ENCODE measurements around the gene GIMAP7. TPM values are rescaled to one million over a fixed set of nuclear protein-coding genes. Genes with fewer than 3 reads are reported as not detected.

The GIMAP7 gene
- total RNA-seq, 5 donors from 2014 or later (not counting 1 experiment from before 2014, with no cell fraction given) = 76.8 to 430 (median 392) TPM

DNA sequence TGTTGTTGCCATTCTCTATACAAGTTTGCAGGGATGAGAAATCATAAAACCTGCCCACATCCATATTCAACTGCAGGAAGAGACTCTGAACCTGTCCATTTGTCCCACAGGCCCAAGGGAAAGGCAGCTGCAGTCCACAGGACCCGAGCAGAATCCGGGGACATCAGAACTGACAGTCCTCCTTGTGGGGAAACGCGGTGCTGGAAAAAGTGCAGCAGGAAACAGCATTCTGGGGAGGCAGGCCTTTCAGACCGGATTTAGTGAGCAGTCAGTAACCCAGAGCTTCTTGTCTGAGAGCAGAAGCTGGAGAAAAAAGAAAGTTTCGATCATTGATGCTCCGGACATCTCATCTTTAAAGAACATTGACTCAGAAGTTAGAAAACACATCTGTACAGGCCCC is 40.8 kb upstream of the GIMAP7 start:
- Mint-ChIP-seq H3K27me3 (no peaks in the 10 kb centered on the region), H3K9me3 (peaks cover 0 to 8% (median 2%) of the 10 kb centered on the region in 3 donors), H3K27ac (peak overlapping the region; percentile 65 to 80), H3K4me1 (peaks cover 83 to 93% (median 89%) of the 10 kb centered on the region in 3 donors), H3K4me3 (peak overlapping the region in 1 of 3 donors; percentile 24), H3K36me3 (peaks cover 92% of the 10 kb centered on the region)
- DNase-seq = no peak
- Histone ChIP-seq H3K4me3 (ENCODE audit: control insufficient read depth in 1 of 2, extremely low read depth in 1 of 2, low read length in 1 of 2) (no peak overlapping the region), H3K27ac (ENCODE audit: low read length) (peak overlapping the region; percentile 39), H3K9me3 (no peaks in the 10 kb centered on the region), H3K27me3 (replicated peaks in 1 of 2; ENCODE audit: control insufficient read depth in 2 of 2, extremely low read depth in 1 of 2, insufficient read depth in 2 of 2, low read length in 1 of 2) (no peaks in the 10 kb centered on the region), H3K4me1 (ENCODE audit: control insufficient read depth in 1 of 2, extremely low read depth in 1 of 2, insufficient read depth in 2 of 2, low read length in 2 of 2) (peaks cover 39 to 45% of the 10 kb centered on the region in 2 experiments), H3K36me3 (ENCODE audit: control insufficient read depth in 2 of 2, extremely low read depth in 1 of 2, insufficient read depth in 1 of 2, low read length in 1 of 2) (peaks cover 26 to 82% of the 10 kb centered on the region in 2 donors)
- no peak for ATAC-seq (replicated peaks in 1 of 4)
- ChIA-PET POLR2A (interaction anchor here (0.6 to 0.9 kb wide), 2 partner anchors 9 kb away, joined by 3 read pairs; no protein-coding TSS in a partner anchor), CTCF (interaction anchor here in 1 of 2 donors (0.9 kb wide), 1 partner anchor 10 kb away, joined by 3 read pairs; no protein-coding TSS in a partner anchor)
- WGBS (ENCODE audit: insufficient coverage) = 91% methylated on average over 4 of the region's 7 CpGs

DNA sequence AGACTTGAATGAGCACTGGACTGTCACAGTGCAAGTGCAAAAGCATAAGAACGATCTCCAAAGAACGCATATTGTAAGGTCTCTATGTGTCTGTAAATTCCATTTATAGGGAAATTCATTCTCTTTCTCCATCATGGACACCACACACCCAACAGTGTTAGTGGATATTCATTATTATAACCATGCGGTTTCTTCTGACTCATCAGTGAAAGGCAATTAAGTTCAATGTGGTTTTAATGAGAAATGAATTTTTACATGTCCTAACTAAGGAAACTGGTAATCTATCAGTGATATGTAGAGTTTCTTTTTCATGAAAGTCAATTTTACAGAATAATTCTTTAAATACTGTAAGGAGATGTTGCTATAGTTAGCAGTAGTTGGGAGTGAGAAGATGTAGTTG is 38.4 kb upstream of the GIMAP7 start:
- no peak for DNase-seq
- peak overlapping the region; percentile 100 for H3K27ac Mint-ChIP-seq
- H3K4me3 ChIP-seq (ENCODE audit: control insufficient read depth in 1 of 2, extremely low read depth in 1 of 2, low read length in 1 of 2) = no peak overlapping the region

DNA sequence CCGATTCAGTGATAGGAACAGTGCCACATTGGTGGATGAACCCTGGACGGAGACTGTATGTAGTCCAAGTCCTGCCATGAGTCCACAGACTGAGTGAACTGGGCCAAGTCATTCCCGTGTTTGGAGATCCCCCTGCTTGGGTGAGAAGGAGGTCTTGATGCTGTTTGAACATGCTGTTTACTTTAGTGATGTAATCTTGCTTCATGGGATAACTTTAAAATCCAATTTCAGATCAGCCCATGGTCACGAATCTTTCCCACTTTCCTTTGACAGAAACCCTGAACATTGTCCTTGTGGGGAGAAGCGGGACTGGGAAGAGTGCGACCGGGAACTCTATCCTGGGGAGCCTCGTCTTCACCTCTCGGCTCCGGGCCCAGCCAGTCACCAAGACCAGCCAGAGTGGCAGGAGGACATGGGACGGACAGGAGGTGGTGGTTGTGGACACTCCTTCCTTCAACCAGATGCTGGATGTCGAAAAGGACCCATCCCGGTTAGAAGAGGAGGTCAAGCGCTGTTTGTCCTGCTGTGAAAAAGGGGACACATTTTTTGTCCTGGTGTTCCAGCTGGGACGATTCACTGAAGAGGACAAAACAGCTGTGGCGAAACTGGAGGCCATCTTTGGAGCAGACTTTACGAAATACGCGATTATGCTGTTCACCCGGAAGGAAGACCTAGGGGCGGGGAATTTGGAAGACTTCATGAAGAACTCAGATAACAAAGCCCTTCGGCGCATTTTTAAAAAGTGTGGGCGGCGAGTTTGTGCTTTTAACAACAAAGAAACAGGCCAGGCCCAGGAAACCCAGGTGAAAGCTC is 37.6 kb upstream of the GIMAP7 start:
- Histone ChIP-seq H3K36me3 (ENCODE audit: control insufficient read depth in 2 of 2, extremely low read depth in 1 of 2, insufficient read depth in 1 of 2, low read length in 1 of 2) (peaks cover 24 to 59% of the 10 kb centered on the region in 2 donors), H3K4me1 (ENCODE audit: control insufficient read depth in 1 of 2, extremely low read depth in 1 of 2, insufficient read depth in 2 of 2, low read length in 2 of 2) (peaks cover 61 to 63% of the 10 kb centered on the region in 2 experiments), H3K27me3 (replicated peaks in 1 of 2; ENCODE audit: control insufficient read depth in 2 of 2, extremely low read depth in 1 of 2, insufficient read depth in 2 of 2, low read length in 1 of 2) (no peaks in the 10 kb centered on the region), H3K9me3 (no peaks in the 10 kb centered on the region), H3K4me3 (ENCODE audit: control insufficient read depth in 1 of 2, extremely low read depth in 1 of 2, low read length in 1 of 2) (peak overlapping the region in 1 of 2 donors; percentile 23), H3K27ac (ENCODE audit: low read length) (peak overlapping the region; percentile 97)
- Mint-ChIP-seq H3K9me3 (peaks cover 0 to 8% (median 2%) of the 10 kb centered on the region in 3 donors), H3K4me1 (peaks cover 87 to 96% (median 93%) of the 10 kb centered on the region in 3 donors), H3K36me3 (peaks cover 65% of the 10 kb centered on the region), H3K27me3 (no peaks in the 10 kb centered on the region), H3K4me3 (peak overlapping the region in 2 of 3 donors; percentile 25 to 76), H3K27ac (peak overlapping the region; percentile 100)
- DNase-seq (peak in 4 of 35 experiments; percentile 24 to 38 (median 31)), ATAC-seq (replicated peaks in 1 of 4) (no peak)
- ChIA-PET POLR2A (no interaction called here), CTCF (interaction anchor here in 1 of 2 donors (0.5 kb wide), 1 partner anchor 147 kb away, joined by 4 read pairs; no protein-coding TSS in a partner anchor)
- 85% methylated on average over 13 of the region's 25 CpGs for WGBS (ENCODE audit: insufficient coverage)

More for the DNA sequence above, 38.4 kb upstream of the GIMAP7 start:
- peaks cover 0 to 8% (median 2%) of the 10 kb centered on the region in 3 donors for H3K9me3 Mint-ChIP-seq
- no peak for ATAC-seq (replicated peaks in 1 of 4)
- no peaks in the 10 kb centered on the region for H3K27me3 Mint-ChIP-seq
- CTCF ChIA-PET = no interaction called here
- H3K36me3 ChIP-seq (ENCODE audit: control insufficient read depth in 2 of 2, extremely low read depth in 1 of 2, insufficient read depth in 1 of 2, low read length in 1 of 2) = peaks cover 26 to 66% of the 10 kb centered on the region in 2 donors
- H3K4me1 ChIP-seq (ENCODE audit: control insufficient read depth in 1 of 2, extremely low read depth in 1 of 2, insufficient read depth in 2 of 2, low read length in 2 of 2) = peaks cover 54 to 57% of the 10 kb centered on the region in 2 experiments
- H3K36me3 Mint-ChIP-seq = peaks cover 71% of the 10 kb centered on the region
- peaks cover 86 to 93% (median 90%) of the 10 kb centered on the region in 3 donors for H3K4me1 Mint-ChIP-seq
- H3K9me3 ChIP-seq = no peaks in the 10 kb centered on the region
- H3K27me3 ChIP-seq (replicated peaks in 1 of 2; ENCODE audit: control insufficient read depth in 2 of 2, extremely low read depth in 1 of 2, insufficient read depth in 2 of 2, low read length in 1 of 2) = no peaks in the 10 kb centered on the region
- no CpG with 5 or more reads among the region's 3 CpGs for WGBS (ENCODE audit: insufficient coverage)
- H3K4me3 Mint-ChIP-seq = peak overlapping the region; percentile 34 to 76 (median 35)
- POLR2A ChIA-PET = no interaction called here
- H3K27ac ChIP-seq (ENCODE audit: low read length) = peak overlapping the region; percentile 97

DNA sequence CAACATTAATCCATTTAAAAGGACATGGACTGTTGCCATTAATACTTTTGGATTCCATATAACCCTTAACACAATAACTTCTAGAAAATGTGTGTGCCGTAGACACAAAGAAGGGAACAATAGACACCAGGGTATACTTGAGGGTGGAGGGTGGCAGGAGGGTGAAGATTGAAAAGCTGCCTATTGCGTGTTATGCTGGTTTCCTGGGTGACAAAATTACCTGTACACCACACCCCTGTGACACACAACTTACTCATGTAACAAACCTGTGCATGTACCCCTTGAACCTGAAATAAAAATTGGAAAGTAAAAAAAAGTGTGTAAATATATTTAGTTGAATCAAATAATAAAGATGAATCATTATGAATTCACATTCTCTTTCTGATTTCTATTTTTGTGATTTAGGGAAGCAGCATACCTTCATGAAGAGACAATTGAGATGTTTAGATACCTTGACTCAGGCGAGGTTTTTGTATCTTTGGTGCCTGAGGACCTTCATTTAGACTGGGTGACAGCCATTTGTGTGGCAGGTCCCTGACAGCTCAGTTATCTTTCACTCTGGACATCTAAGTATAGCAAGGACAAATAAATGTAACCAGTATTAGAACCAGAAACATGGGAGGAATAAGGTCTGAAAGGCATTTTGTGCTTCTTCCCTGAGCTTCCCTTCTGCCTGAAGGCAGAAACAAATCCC is 35.5 kb upstream of the GIMAP7 start:
- Mint-ChIP-seq H3K36me3 (peaks cover 45% of the 10 kb centered on the region), H3K4me3 (peak overlapping the region; percentile 52 to 76 (median 63)), H3K27me3 (no peaks in the 10 kb centered on the region), H3K27ac (peak overlapping the region; percentile 100), H3K9me3 (peaks cover 0 to 7% (median 2%) of the 10 kb centered on the region in 3 donors), H3K4me1 (peaks cover 93 to 96% (median 96%) of the 10 kb centered on the region in 3 donors)
- H3K27me3 ChIP-seq (replicated peaks in 1 of 2; ENCODE audit: control insufficient read depth in 2 of 2, extremely low read depth in 1 of 2, insufficient read depth in 2 of 2, low read length in 1 of 2) = no peaks in the 10 kb centered on the region
- H3K27ac ChIP-seq (ENCODE audit: low read length) = peak overlapping the region; percentile 97
- POLR2A ChIA-PET = interaction anchor here (0.6 to 1.0 kb wide), 3 partner anchors 23 to 36 kb away, joined by 3 to 7 read pairs (median 3); partner anchors contain the start of gene GIMAP7 (in 1 of the 2)
- H3K4me1 ChIP-seq (ENCODE audit: control insufficient read depth in 1 of 2, extremely low read depth in 1 of 2, insufficient read depth in 2 of 2, low read length in 2 of 2) = peaks cover 64 to 67% of the 10 kb centered on the region in 2 experiments
- DNase-seq (peak in 29 of 35 experiments; percentile 19 to 74 (median 48)), ATAC-seq (replicated peaks in 1 of 4) (peak; percentile 61 to 76 (median 68))
- no peaks in the 10 kb centered on the region for H3K9me3 ChIP-seq
- H3K4me3 ChIP-seq (ENCODE audit: control insufficient read depth in 1 of 2, extremely low read depth in 1 of 2, low read length in 1 of 2) = no peak overlapping the region
- peaks cover 13 to 37% of the 10 kb centered on the region in 2 donors for H3K36me3 ChIP-seq (ENCODE audit: control insufficient read depth in 2 of 2, extremely low read depth in 1 of 2, insufficient read depth in 1 of 2, low read length in 1 of 2)
- CTCF ChIA-PET = interaction anchor here in 1 of 2 donors (1.2 to 1.8 kb wide), 2 partner anchors 30 to 35 kb away, joined by 4 read pairs; partner anchors contain the start of gene GIMAP7
- 63% methylated on average over 1 of the region's 3 CpGs for WGBS (ENCODE audit: insufficient coverage)

DNA sequence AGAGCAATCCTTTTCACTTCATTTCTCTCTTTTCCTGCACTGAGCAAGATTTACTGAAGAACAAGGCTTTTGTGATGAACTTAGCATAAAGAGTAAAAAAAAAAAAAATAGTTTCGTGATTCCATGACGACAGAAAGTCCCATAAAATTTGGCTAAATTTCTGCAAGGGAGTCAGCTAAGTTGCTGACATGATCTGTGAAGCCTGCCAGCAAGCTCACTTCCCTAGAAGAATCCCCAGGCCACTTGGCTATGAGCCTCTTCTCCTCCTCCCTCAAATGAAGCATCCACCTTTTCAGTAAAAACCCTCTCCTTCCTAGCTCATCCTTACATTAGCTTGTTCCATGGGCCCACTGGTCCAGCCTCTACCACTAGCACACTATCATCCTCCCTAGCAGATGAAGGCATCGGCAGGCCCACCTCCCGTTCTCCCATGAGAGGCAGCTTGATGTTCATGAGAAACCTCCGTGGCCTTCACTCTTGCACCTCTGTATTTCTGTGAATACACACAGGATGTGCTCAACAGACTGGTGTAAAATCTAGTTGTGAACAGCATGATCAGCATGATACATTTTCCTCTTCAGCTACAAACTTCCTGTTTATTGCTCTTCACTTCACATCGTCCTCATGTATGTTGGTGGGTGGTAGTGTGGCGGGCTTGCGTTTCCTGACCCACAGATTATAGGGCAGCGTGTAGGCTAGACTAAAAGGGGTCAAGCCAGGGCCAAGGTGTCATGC is 33.3 kb upstream of the GIMAP7 start:
- Histone ChIP-seq H3K27ac (ENCODE audit: low read length) (peak overlapping the region; percentile 97), H3K27me3 (replicated peaks in 1 of 2; ENCODE audit: control insufficient read depth in 2 of 2, extremely low read depth in 1 of 2, insufficient read depth in 2 of 2, low read length in 1 of 2) (no peaks in the 10 kb centered on the region), H3K4me1 (ENCODE audit: control insufficient read depth in 1 of 2, extremely low read depth in 1 of 2, insufficient read depth in 2 of 2, low read length in 2 of 2) (peaks cover 73 to 77% of the 10 kb centered on the region in 2 experiments), H3K36me3 (ENCODE audit: control insufficient read depth in 2 of 2, extremely low read depth in 1 of 2, insufficient read depth in 1 of 2, low read length in 1 of 2) (peaks cover 12 to 24% of the 10 kb centered on the region in 2 donors), H3K9me3 (no peaks in the 10 kb centered on the region), H3K4me3 (ENCODE audit: control insufficient read depth in 1 of 2, extremely low read depth in 1 of 2, low read length in 1 of 2) (peak overlapping the region in 1 of 2 donors; percentile 24)
- peak overlapping the region; percentile 76 to 85 (median 76) for H3K4me3 Mint-ChIP-seq
- peaks cover 98 to 99% (median 98%) of the 10 kb centered on the region in 3 donors for H3K4me1 Mint-ChIP-seq
- WGBS (ENCODE audit: insufficient coverage) = no CpG with 5 or more reads among the region's 9 CpGs
- ChIA-PET CTCF (interaction anchor here (0.5 to 1.3 kb wide), 8 partner anchors 18 to 274 kb away, joined by 3 to 8 read pairs (median 4); partner anchors contain the start of gene GIMAP7 (in 1 of the 2)), POLR2A (interaction anchor here (0.5 to 1.9 kb wide), 13 partner anchors 9 to 302 kb away, joined by 3 to 15 read pairs (median 4); partner anchors contain the start of genes GIMAP1 (in 2 of the 2) and GIMAP7 (in 1 of the 2))
- H3K9me3 Mint-ChIP-seq = peaks cover 0 to 3% (median 2%) of the 10 kb centered on the region in 3 donors
- no peaks in the 10 kb centered on the region for H3K27me3 Mint-ChIP-seq
- peak; percentile 54 to 73 (median 68) for ATAC-seq (replicated peaks in 1 of 4)
- peak overlapping the region; percentile 100 for H3K27ac Mint-ChIP-seq
- peak in 34 of 35 experiments; percentile 18 to 76 (median 51) for DNase-seq
- H3K36me3 Mint-ChIP-seq = peaks cover 30% of the 10 kb centered on the region

Measured in T-cell (primary cell).